Activated T-cell treated with anti-CD3 and anti-CD28 coated beads, Interleukin-2, amount 50 U/mL, for 48 hours (primary cell): ENCODE measurements around the gene GRID1.

ENCODE experiments used
- DNase-seq, 2 experiments: peaks; one replicate each; pipeline ENCODE4 v3.0.0-alpha.2; 2020

Gene GRID1

DNA sequence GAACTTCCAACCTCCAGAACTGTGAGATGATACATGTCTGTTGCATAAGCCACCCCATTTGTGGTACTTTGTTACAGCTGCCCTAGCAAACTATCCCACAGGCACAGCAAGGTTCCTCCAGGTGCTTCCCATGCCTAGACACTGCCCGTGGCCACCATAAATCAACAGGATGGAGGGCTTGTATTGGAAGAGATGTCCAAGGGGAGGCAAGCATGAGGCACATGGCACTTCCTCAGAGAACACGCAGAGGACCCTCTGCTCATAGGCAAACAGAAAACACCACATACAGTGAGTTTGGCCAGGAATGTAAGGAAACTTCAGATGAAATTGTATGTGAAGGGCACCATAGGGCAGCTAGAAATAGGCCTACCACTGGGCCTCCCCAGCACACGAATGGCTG, 291.1 kb downstream of the GRID1 start:
- no peak for DNase-seq

DNA sequence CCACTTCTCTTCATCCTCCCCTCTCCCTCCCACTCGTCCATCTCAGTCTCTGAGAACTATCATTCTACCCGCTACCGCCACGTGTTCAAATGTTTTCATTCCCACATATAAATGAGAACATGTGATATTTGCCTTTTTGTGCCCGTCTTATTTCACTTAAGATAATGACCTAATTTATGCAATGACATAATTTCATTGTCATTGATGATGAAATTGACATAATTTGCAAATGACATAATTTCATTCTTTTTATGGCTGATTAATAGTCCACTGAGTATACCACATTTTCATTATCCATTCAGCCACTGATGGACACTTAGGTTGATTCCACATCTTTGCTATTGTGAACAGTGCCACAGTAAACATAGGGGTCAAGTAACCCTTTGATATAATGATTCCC, 292.3 kb downstream of the GRID1 start:
- DNase-seq, result no peak

DNA sequence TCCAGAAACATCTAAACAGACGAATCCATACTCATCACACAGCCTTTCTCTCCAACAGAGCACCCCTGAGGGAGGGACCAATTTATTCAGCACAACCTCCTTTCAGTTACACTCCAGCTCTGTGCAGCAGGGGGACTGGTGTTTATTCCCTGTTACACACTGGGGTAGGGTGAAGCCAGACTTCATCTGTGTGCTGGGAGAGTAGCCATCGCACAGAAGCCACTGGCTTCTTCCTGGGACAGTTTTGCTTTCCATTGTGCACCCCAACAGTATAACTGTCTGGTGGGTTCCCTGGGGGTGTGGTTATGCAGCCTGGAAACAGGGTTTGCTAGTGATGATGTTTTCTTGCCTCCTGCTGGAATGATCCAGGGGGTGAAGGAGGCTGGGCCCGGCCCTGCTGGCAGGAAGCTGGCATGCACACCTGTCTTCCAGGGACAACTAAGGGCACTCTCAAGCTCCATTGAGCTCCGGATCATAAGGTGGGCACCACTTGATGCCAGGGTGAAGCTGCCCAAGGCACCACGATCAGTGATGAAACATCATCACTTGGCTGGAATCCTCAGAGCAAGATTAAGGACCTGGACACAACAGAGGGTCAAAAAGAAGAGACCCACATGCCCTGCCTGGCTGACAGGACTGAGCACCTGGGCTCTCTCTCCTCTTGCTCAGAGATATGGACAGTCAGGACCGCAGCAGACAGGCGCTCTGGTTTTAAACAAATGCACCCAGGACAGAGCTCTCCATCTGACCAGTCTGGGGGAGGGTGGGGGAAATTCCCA, 293.2 kb downstream of the GRID1 start:
- no peak for DNase-seq

DNA sequence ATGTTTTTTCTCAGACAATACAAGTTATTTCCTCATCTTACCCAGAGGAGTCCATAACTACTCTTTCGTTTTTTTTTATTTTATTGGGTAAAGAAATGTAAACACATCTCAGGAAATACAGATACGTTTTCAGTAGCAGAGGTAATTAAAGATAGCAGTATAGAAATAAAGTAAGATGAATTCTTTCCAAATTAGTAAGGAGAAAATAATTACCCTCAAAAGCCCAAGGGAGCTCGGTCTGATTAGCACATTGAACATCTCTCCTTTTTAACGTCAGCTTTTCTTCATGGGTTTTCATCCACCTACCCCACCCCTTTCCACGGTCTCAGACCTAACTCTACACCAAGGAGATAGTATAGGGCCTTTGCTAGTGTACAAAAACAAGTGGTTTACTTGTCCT, 294.2 kb downstream of the GRID1 start:
- DNase-seq, result no peak

DNA sequence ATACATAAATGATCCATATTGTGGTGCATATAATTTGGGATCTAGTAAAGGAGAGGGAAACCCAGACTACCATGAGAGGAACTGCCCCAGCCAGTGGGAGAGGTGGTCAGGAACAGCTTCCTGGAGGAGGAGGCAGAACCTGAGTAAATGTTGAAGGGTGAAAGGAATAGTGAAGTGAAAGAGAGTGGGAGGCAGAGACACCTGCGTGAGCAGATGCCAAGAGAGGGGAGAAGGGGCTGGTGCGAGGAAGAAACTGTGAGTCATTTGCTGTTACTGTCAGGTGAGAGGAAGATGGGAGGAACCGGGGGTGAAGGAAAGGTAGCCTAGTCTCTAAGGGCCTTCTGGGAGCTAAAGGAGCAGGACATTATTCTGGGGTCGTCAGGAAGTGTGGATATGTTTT, 294.8 kb downstream of the GRID1 start:
- DNase-seq, result peak in 1 of 2 experiments; percentile 7

DNA sequence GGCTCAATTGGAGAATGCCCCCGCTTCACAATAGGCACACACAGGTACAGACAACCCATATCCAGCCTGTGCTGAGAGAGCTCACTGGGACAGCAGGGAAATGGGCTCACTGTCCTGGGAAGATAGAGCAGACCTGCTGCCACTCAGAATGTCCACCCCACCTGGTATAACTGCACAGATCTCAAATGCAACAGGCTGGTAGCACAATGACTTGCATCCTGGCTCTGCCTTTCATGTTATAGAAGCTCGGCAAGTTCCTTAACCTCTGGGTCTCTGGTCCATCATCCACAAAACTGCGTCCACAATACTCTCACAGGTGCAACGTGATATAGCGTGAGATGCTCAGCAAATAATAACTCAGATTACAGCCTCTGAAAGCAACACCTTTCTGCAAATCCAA, 295.4 kb downstream of the GRID1 start:
- DNase-seq, result no peak

DNA sequence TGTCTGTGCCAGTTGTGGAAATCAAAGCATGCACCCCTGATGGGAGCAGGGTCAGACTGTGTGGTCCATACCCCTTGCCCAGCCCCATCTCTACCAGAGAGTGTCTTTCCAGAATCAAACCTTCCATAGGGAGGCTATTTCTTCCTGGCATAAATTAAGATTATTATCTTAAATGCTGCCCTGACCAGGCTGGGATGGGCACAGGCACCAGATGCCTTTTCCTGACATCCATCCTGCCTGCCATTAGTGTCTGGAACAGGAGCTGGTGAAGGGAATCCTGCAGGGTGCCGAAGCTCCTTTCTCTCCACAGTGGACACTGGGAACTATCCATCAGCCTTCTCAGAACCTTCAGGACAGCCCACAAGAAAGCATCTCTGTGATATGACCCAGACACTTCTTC, 296.3 kb downstream of the GRID1 start:
- DNase-seq, result no peak

DNA sequence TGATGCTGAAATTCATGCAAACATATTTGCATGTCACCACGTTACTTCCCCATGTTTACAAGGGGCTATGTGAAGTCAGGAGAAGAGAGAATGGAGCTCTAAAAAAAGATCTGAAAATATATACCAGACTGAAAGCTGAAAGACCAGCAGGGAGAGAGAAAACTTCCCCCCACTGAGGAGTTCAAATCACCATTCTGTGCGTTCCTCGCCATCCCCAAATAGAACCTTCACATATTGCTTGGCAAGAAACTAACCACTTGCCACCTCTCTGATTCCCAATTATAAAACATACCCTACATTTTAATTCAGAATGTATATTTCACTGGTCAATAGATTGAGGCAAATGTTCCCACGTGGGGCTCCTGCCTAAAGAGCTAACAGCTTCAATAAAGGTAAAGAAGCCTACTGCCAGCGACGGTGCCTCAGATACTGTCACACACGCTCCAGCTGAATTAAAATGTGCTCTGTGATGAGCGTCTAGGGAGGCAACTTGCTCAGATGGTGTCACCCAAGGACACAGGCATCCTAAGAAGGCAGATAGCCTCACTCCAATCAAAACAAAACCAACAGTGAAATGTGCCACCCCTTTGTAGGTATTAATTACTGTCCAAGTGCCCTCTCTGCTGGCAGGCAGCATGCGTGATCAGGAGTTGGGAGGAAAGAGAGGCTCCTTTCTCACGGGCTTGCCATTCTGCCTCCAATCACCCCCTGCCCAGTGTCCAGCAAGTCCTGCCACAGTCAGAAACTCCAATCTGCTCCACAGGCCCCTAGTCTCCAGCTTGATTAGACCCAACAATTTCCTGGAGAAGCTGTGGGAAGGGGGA, 298.2 kb downstream of the GRID1 start:
- DNase-seq, result peak in 1 of 2 experiments; percentile 2

DNA sequence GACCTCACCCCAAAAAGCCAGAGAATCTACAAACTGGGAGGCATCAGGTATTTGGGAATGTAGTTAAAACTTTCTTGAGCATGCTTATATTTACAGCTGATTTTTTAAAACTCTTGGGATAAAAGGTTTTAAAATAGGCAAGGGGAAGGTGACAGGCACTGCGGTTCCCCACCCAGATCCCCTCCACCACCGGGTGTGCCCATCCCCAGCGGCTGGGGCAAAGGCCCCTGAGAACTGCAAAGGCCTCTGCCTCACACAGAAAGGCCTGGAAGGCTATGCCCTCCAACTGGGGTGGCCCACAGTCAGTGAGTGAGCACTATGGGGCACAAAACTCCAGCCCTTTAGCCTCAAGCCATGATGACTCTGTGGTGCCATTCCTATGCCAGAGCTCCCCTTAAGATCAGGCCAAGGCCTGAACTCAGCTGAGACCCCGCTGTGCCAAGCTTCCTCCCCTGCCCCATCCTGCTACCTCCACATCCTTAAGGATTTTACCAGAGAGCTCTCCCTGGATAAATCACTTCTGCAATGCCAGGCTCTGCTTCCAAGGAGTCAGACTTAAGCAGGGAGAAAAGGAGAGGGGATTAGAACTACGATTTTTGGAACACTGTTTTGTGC, 299.1 kb downstream of the GRID1 start:
- DNase-seq, result no peak

DNA sequence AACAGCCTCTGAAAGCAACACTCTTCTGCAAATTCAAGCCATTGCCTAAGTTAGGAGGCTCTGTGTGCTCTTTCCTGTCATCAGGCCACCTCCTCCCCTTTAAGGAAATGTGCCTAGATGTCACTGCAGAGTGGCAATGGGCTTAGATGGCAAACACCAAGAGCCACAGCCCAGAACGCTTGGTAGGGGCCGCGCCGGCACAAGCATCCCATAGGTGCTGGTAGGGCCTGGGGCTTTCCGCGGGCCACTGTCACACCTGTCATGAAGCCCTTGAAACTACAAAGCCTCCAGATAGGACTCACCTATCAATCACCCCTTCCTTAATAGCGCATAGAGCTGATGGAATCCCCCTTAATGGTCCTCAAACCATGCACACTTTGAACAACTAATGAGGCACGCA, 299.9 kb downstream of the GRID1 start:
- no peak for DNase-seq

DNA sequence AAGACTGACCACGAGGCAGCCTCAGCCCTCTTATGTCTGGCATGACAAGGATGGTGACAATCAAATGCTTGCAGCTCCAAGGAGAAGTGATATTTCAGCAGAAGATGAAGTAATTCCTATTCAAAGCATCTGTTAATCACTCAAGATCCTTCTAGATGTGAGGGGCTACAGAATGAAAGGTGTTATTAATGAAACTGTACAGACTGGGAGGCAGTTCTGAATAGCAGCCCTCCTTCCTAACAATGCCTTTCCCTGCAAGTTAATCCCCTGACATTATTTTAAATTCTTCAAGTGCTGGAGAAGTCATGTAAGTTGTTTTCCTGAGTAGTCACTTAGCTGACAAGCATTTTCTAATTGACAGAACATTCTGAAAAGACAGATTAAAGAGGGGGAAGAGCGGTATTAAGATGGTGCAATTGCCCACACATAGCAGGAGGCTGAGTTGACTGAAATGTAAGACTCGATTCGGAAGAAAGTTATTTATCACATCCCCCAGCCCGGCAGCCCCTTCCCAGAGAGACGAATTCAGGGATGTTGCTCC, 300.8 kb downstream of the GRID1 start:
- no peak for DNase-seq

DNA sequence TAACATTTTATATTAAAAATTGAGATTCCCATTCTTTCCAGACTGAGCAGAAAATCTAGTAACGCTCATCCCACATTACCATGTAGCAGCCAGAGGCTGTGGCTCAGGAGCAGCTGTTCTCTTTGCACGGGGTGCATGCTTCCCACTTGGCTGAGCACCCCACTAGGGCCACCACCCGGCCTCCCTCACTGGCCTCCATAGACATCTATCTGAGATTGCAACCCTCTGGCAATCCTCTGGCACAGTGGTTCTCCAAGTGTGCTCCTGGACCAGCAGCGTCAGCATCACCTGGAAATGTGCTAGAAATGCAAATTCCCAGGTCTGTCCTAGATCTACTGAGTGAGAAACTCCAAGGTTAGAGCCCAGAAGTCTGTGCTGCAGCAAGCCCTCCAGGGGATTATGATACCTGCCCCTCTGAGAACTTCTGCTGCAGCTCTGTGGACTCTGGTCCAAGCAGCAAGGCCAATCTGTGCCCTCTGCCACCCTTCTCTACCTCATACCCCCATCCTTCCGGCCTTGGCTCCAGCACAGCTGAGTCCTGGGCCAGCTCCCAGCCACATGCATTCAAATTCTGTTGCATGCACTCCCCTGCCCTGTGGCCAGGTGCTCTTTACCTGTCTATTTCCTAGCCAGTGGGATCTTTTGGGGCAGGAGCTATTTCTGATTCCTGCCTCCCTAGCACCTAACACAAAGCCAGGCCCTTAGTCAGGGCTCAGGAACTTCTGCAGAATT, 301.5 kb downstream of the GRID1 start:
- no peak for DNase-seq

DNA sequence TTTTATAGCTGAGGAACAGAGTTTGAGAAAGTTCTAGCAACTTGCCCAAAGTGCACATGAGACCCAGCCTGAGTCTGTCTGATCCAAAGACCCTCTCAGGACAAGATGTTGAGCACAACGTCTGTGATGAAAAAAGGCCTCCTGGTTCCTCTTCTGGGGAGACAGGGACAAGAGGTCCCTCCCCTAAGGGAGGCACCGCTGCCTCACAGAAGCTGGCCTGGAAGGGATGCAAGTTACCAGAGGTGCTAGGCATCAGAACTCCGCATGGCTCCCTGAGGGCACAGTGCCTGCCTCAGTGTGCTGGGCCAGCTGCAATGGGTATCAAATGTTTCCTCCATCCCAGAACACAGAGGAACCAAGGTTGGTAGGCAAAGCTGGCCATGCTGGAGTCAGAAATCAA, 302.4 kb downstream of the GRID1 start:
- DNase-seq, result no peak

DNA sequence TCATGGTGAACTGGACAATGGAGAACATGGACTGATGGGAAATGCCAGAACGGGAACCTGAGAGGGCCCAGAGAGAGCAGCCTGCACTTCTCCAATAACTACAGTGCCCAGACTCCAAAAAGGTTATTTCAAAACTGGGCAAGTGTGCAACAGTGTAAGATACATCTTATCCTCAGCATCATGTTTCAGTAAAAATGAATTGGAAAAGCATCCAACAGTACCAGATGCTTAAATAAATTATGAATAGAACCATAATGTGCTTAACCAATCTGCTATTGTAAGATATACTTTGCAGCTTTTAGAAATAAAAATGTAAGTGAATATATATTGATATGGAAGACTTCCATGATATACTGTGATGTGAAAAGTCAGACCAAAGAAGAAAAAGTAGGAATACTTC, 303.3 kb downstream of the GRID1 start:
- no peak for DNase-seq

DNA sequence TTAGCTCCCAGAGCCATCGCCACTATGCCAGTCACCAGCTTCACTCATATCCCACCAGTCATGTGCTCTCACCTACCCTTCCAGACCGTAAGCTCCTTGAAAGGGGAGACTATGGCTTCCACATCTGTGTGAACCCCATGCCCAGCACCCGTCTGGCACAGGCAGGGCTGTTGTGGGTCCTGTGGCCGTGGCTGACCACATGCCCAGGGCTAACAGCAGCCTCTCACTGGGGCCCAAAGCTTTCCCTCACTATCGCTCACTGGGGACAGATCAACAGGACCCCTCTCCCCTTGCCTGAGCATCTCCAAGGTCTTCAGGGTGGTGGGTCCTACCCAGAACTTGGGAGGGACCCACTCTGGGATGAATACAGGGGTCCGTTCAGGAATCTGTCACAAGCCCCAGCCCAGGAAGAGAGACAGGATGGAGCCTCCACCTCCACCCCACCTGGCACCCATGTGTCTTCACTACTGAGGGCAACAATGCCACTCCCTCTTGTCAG, 303.9 kb downstream of the GRID1 start:
- DNase-seq, result no peak

DNA sequence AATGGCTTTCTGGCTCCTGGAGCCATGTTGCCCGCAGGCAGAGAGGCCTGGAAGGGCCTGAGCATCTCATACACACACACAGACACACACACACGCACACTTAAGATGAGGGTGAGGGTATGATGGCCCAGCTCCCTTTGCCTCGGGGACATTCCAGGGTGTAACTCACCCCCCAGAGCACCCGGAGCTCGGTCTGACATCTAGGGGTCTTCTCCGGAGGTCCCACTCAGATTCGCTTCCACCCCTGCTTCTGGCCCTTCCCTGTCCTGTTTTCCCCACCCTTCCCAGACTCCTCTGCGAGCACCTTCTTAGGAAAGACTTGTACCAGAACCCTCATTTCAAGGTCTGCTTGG, 304.4 kb downstream of the GRID1 start:
- no peak for DNase-seq

DNA sequence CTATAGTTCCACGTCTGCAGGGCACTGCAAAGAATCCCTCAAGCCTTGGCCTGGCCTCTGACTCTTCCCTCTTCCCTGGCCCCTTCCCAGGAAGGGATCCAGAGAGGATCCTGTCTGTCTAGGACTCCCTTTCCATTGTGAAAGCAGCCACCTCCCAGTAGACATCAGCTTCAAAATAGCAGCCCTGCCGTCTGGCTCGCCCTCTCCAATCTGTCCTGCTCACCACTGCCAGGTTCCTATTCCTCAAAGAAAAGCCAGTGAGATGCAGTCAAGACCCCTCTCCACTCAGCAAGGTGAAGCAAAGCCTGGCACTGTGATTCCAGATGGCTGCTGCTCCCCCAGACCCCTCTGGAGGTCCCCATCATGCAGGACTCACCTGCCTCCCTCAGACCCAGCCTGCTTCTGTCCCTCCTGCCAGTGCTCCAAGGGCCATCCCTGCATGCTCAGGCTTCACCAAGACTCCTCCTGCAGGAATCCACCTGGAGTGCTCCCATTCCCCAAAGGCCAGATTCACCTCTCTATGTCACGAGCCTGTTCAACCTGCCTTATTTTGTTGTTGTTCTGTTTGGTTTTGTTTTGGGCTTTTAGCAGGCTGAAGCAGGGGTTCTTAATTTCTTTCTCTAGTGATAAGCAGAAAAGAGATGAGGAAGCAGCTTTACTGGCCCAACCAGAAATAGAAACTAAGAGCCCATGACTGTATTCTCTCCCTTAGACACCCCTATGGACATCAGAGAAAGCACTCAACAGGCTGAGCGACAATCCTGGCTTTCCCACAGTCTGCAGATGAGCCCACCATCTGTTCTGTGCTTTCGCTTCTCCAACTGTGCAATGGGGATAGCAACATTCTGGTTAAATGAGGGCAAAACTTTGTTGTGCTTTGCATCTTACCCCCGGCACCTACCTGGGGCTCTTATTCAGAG, 305.1 kb downstream of the GRID1 start:
- no peak for DNase-seq

DNA sequence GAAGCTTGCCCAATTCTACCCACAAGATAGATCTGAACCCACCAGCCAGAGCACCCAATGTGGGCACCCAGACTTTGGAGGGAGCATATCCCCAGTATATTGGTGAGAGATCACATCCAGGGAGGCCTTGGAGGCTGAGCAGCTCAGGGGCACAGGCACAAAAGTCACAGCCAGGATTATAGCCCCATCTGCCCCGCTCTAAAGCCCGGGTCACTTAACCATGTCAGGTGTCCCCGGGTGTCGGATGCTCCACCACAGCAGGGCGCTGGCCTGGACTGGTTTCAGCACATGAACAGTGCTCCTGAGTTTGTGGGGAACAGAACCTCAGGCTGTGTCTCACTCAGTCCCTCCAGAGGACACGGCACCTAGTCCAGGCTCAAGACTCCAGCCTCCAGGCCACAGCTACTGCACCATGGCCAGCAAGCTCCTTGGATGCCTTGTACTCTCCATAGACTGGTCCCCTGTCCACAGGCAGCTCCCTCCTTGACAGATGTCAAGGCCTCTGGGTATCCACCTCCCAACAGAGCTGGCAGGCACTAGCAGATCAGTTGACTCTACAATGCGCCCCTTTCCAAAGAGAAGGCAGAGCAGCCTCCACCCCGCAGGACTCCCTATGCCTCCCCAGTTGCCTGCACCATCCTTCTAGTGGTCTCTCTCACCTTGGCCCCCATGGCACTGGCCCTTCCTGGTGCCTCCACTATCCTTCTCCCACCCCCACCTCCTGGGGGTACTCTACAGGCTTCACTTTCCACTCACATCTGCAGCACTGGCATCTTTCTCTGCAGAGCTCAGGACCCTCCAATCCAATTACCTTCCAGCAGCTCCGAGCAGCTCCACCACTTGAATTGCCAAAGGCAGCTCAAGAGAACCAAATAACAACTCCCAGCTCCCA, 306.0 kb downstream of the GRID1 start:
- no peak for DNase-seq

DNA sequence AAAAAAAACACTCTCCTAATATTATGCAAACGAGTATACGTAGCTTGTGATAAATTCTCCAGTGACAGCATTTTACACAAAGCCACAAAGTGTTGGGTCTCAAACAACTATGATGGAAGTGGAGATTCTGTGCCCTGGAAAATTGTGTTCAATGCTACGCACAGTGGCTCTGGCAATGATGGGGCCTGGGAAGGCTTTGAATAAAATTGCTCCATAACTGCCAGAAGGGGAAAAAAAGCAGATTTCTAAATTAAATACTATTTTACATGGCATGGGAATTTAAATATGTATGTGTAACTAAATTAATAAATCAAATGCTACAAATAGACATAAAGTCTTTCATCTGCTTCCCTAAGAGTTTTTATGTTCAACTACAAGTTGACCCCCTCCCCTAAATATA, 306.7 kb downstream of the GRID1 start:
- no peak for DNase-seq

DNA sequence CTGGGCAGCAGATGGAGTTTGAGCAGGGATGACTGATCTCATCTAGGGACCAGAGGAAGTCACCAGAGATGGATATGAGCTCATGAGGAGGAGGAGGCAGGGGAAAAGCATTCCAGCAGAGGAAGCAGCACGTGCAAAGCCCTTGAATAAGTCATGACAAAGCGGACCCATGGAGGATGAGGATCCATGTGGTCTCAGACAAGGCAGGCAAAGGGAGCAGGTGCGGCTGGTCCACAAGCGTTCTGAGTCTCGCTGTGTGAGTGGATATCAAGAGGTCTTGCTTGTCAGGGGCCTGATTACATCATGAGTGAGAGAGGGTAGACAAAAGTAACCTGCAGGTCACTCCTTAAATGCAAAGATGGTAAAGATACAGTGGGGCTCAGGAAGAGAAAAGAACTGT, 307.6 kb downstream of the GRID1 start:
- DNase-seq, result no peak

DNA sequence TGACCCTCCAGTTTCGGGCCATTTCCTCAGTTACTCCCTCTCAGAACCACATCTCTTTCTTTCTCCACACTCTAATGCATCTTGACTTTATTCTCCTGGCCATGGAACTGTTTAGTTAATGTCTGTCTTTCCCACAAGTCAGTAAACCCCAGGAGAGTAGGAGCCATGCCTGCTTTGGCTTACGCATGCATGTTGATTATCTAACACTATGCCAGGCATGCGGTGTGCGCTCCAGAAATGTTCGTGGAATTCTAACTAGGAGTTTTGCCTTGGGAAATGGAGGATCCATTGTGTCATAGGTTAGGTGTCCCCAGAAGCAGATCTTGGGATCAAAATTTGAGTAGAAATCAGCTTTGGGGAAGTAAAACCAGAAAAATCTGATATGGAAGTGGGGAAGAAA, 308.9 kb downstream of the GRID1 start:
- DNase-seq, result no peak
